ENCODE measurements around the gene MFAP3L.

DNA sequence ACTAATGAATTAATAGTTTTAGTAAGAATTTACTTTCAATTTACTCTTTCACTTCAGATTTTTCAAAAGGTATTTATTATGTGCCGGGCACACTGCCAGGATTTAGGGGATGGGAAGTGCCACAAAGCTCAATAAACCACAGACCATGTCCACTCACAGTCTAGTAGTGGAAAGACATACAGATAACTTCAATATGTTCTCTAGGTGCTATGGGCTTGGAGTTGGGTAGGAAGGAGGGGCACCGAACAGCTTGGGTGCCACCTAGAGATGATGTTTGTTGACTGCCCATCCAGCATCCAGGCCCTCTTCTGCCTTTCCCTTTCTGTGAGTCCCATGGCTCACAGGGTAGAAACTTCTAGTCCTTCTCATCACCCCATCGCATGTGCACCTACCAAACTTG lies 17.8 kb downstream of the MFAP3L start:
- TF ChIP-seq EP300 (IDR thresholded peaks at IDR 0.05) (no peak), POLR2AphosphoS5 (IDR thresholded peaks at IDR 0.05) (no peak), POLR2A (IDR thresholded peaks at IDR 0.05) (no peak)
- TF ChIP-seq, protein P1, sequence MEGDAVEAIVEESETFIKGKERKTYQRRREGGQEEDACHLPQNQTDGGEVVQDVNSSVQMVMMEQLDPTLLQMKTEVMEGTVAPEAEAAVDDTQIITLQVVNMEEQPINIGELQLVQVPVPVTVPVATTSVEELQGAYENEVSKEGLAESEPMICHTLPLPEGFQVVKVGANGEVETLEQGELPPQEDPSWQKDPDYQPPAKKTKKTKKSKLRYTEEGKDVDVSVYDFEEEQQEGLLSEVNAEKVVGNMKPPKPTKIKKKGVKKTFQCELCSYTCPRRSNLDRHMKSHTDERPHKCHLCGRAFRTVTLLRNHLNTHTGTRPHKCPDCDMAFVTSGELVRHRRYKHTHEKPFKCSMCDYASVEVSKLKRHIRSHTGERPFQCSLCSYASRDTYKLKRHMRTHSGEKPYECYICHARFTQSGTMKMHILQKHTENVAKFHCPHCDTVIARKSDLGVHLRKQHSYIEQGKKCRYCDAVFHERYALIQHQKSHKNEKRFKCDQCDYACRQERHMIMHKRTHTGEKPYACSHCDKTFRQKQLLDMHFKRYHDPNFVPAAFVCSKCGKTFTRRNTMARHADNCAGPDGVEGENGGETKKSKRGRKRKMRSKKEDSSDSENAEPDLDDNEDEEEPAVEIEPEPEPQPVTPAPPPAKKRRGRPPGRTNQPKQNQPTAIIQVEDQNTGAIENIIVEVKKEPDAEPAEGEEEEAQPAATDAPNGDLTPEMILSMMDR (IDR thresholded peaks at IDR 0.05), result no peak
